Thyroid gland (tissue), 4 donors: ENCODE data around the gene RORC. TPM values are rescaled to one million over a fixed set of nuclear protein-coding genes. Genes with fewer than 3 reads are reported as not detected.

ENCODE experiments used
- DNase-seq, 2 donors: peaks; one replicate each; pipeline ENCODE4 v3.0.0-alpha.2; 2019
- H3K27ac ChIP-seq, 3 donors: fragments of 200-600 bp; sonication (generic); 1 replicate in 2 of 3; 2 replicates in 1 of 3; pipeline ENCODE4 v1.5.1; 2016 to 2019; ENCODE audit warnings: mild to moderate bottlenecking in 1 of 3, moderate library complexity in 1 of 3
- H3K27me3 ChIP-seq: fragments of 200-600 bp; sonication (generic); one replicate; pipeline ENCODE4 v1.5.1; 2019
- H3K36me3 ChIP-seq, 2 donors: fragments of 200-600 bp; sonication (generic); one replicate each; pipeline ENCODE4 v1.5.1; 2016 to 2019
- H3K4me1 ChIP-seq, 2 donors: fragments of 200-600 bp; sonication (generic); one replicate each; pipeline ENCODE4 v1.5.1; 2017 to 2019
- H3K4me3 ChIP-seq, 3 donors: fragments of 200-600 bp; sonication (generic); replicated peaks in 1 of 3; 1 replicate in 2 of 3; 2 replicates in 1 of 3; pipeline ENCODE4 v1.5.1; 2016; ENCODE audit warnings: mild to moderate bottlenecking in 1 of 3
- H3K9me3 ChIP-seq: fragments of 200-600 bp; sonication (generic); one replicate; pipeline ENCODE4 v1.5.1; 2017
- CTCF ChIP-seq, 6 experiments: fragments of 200-600 bp in 3 of 6; fragments of 450-650 bp in 3 of 6; sonication (generic) in 3 of 6; IDR thresholded peaks; one replicate each; pipeline ENCODE4 v1.5.1; 2016 to 2019; ENCODE audit warnings: antibody characterized with exemption in 6 of 6, mild to moderate bottlenecking in 2 of 6, inconsistent platforms in 1 of 6, moderate library complexity in 1 of 6
- POLR2A ChIP-seq, 2 donors: fragments of 450-650 bp; IDR thresholded peaks; one replicate each; pipeline ENCODE4 v1.6.1; 2017; ENCODE audit warnings: antibody characterized with exemption in 2 of 2, mild to moderate bottlenecking in 2 of 2, moderate library complexity in 1 of 2
- WGBS, 2 donors: methylation state at CpG; one replicate each; pipeline ENCODE4 v1.1.5; 2017; 5-methylcytosine and 5-hydroxymethylcytosine counted together
- intact Hi-C: fragments of 100-400 bp; cut with DNase I; formaldehyde crosslinking; loops from one replicate; pipeline ENCODE4 v1.15.1; 2023
- total RNA-seq, 4 donors: library from RNA; depleted of rRNA; stranded (reverse); fragments of >200 nt; gene quantifications; one replicate each; pipeline ENCODE4 v1.2.3, GENCODE V29; 2016

RORC gene
- total RNA-seq, 4 donors from 2014 or later = 29.7 to 48.4 (median 38.8) TPM

DNA sequence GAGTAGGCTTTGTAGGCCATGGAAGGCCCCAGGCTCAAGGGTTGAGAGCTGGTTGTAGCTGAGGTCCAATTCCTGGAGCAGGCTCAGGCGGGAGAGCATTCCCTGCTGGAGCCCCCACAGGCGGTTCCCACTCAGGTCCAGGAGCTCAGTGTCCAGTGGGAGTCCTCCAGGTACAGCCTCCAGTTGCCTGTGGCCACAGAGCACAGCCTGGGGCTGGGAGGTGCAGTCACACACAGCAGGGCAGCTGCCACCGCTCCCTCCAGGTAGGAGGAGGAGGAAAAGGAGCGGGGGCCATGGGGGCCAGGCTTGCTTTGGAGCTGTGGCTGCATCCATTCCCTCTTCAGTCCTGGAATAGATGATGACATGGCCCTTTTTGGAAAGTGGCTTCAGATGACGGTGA lies 29.2 kb downstream of the RORC start:
- Histone ChIP-seq H3K4me1 (no peaks in the 10 kb centered on the region), H3K4me3 (no peak overlapping the region), H3K27ac (no peak overlapping the region), H3K27me3 (no peaks in the 10 kb centered on the region), H3K9me3 (no peaks in the 10 kb centered on the region), H3K36me3 (no peaks in the 10 kb centered on the region)
- intact Hi-C loops = no loop called here
- DNase-seq = no peak
- whole genome bisulfite sequencing, 2 donors = 90 to 100% methylated on average over 1 to 4 of the region's 5 CpGs
- TF ChIP-seq POLR2A (IDR thresholded peaks at IDR 0.05) = no peak
- no peak for TF ChIP-seq CTCF (IDR thresholded peaks at IDR 0.05)

- Histone ChIP-seq H3K9me3 (no peaks in the 10 kb centered on the region), H3K27ac (no peak overlapping the region), H3K4me3 (no peak overlapping the region), H3K36me3 (no peaks in the 10 kb centered on the region), H3K4me1 (no peaks in the 10 kb centered on the region), H3K27me3 (no peaks in the 10 kb centered on the region)
- intact Hi-C loops = no loop called here
- TF ChIP-seq POLR2A (IDR thresholded peaks at IDR 0.05) (no peak), CTCF (IDR thresholded peaks at IDR 0.05) (no peak)
- no peak for DNase-seq
- 86 to 88% methylated on average over 1 to 7 of the region's 7 CpGs for WGBS, 2 donors
These were observed 29.8 kb downstream of the RORC start for GRCh38 chr1:151801846-151802245.

- intact Hi-C loops = no loop called here
- DNase-seq = no peak
- no peak for TF ChIP-seq POLR2A (IDR thresholded peaks at IDR 0.05)
- TF ChIP-seq CTCF (IDR thresholded peaks at IDR 0.05) = no peak
- H3K9me3 ChIP-seq = no peaks in the 10 kb centered on the region
- no peaks in the 10 kb centered on the region for H3K4me1 ChIP-seq
- no peak overlapping the region for H3K27ac ChIP-seq
- 88 to 95% methylated on average over 9 to 11 of the region's 12 CpGs for WGBS, 2 donors
- no peak overlapping the region for H3K4me3 ChIP-seq
- no peaks in the 10 kb centered on the region for H3K27me3 ChIP-seq
- no peaks in the 10 kb centered on the region for H3K36me3 ChIP-seq
These were observed 30.2 kb downstream of the RORC start for GRCh38 chr1:151801310-151801820.

- WGBS, 2 donors = 50 to 67% methylated on average over 3 to 7 of the region's 8 CpGs
- no peak for DNase-seq
- Histone ChIP-seq H3K4me3 (no peak overlapping the region), H3K4me1 (no peaks in the 10 kb centered on the region), H3K27me3 (no peaks in the 10 kb centered on the region), H3K9me3 (no peaks in the 10 kb centered on the region), H3K27ac (no peak overlapping the region), H3K36me3 (no peaks in the 10 kb centered on the region)
- intact Hi-C loops = no loop called here
- TF ChIP-seq CTCF (IDR thresholded peaks at IDR 0.05) = no peak
- no peak for TF ChIP-seq POLR2A (IDR thresholded peaks at IDR 0.05)
These were observed 30.8 kb downstream of the RORC start for GRCh38 chr1:151800830-151801229.

GRCh38 chr1:151799179-151800022 lies 32.2 kb downstream of the RORC start:
- no peak for TF ChIP-seq POLR2A (IDR thresholded peaks at IDR 0.05)
- no peak for TF ChIP-seq CTCF (IDR thresholded peaks at IDR 0.05)
- no peak overlapping the region for H3K4me3 ChIP-seq
- DNase-seq = no peak
- no peaks in the 10 kb centered on the region for H3K27me3 ChIP-seq
- H3K4me1 ChIP-seq = no peaks in the 10 kb centered on the region
- no peak overlapping the region for H3K27ac ChIP-seq
- intact Hi-C loops = no loop called here
- H3K9me3 ChIP-seq = no peaks in the 10 kb centered on the region
- 45 to 62% methylated on average over 9 of the region's 9 CpGs for WGBS, 2 donors
- no peaks in the 10 kb centered on the region for H3K36me3 ChIP-seq
